HFFc6 (cell line): Measurements from ENCODE around the gene SLC4A8. TPM values are rescaled to one million over a fixed set of nuclear protein-coding genes. Genes with fewer than 3 reads are reported as not detected.

Source experiments
- DNase-seq: peaks from one replicate; pipeline ENCODE4 v3.0.0-alpha.2; 2018
- H3K27ac Mint-ChIP-seq: 2 replicates; pipeline ENCODE4 v1.8.0; 2020; ENCODE audit warnings: mild to moderate bottlenecking, mixed read lengths
- H3K27me3 Mint-ChIP-seq: 2 replicates; pipeline ENCODE4 v1.8.0; 2021; ENCODE audit warnings: mild to moderate bottlenecking, moderate library complexity, mixed read lengths; ENCODE audit not compliant: insufficient read depth
- H3K36me3 Mint-ChIP-seq: 2 replicates; pipeline ENCODE4 v1.8.0; 2021; ENCODE audit warnings: low read depth, mixed read lengths
- H3K4me1 Mint-ChIP-seq: 2 replicates; pipeline ENCODE4 v1.8.0; 2020; ENCODE audit warnings: low read depth, mixed read lengths
- H3K4me3 Mint-ChIP-seq: 2 replicates; pipeline ENCODE4 v1.8.0; 2020; ENCODE audit warnings: mild to moderate bottlenecking, moderate library complexity, mixed read lengths
- H3K9me3 Mint-ChIP-seq: 2 replicates; pipeline ENCODE4 v1.8.0; 2020; ENCODE audit warnings: mild to moderate bottlenecking, mixed read lengths
- CTCF ChIP-seq: fragments of 200-600 bp; sonication (generic); IDR thresholded peaks from 2 replicates; pipeline ENCODE4 v1.5.0; 2021; ENCODE audit warnings: antibody characterized with exemption, mild to moderate bottlenecking
- total RNA-seq, 6 experiments: library from RNA; stranded (reverse); fragmentation: NEBNext Ultra II Directional; extraction: Animal tissue kit (Norgen Biotek cat#: 25700); gene quantifications; 2 replicates in 1 of 6; 3 replicates in 5 of 6; pipeline ENCODE4 v1.2.3, GENCODE V29; 2021

SLC4A8 gene
- total RNA-seq, 6 experiments from 2014 or later: 10.2 to 21.9 (median 14.4) TPM

- Mint-ChIP-seq H3K4me3 (no peak overlapping the region), H3K4me1 (peaks cover 58% of the 10 kb centered on the region), H3K9me3 (no peaks in the 10 kb centered on the region), H3K27ac (no peak overlapping the region), H3K36me3 (no peaks in the 10 kb centered on the region), H3K27me3 (peaks cover 1% of the 10 kb centered on the region; the same call in 1 of the 2 replicates)
- no peak for DNase-seq
- no peak for TF ChIP-seq CTCF
Measured at GRCh38 chr12:51529651-51529970, 105.0 kb downstream of the SLC4A8 start.

GRCh38 chr12:51530208-51530607 is 105.6 kb downstream of the SLC4A8 start:
- H3K9me3 Mint-ChIP-seq: no peaks in the 10 kb centered on the region
- no peak overlapping the region for H3K4me3 Mint-ChIP-seq
- no peak overlapping the region for H3K27ac Mint-ChIP-seq
- peaks cover 61% of the 10 kb centered on the region for H3K4me1 Mint-ChIP-seq
- no peak for DNase-seq
- TF ChIP-seq CTCF: no peak
- peaks cover 1% of the 10 kb centered on the region; the same call in 1 of the 2 replicates for H3K27me3 Mint-ChIP-seq
- no peaks in the 10 kb centered on the region for H3K36me3 Mint-ChIP-seq

- peak overlapping the region; percentile 58; the same call in 1 of the 2 replicates for H3K27ac Mint-ChIP-seq
- no peaks in the 10 kb centered on the region for H3K9me3 Mint-ChIP-seq
- no peak for TF ChIP-seq CTCF
- H3K27me3 Mint-ChIP-seq: peaks cover 3% of the 10 kb centered on the region
- no peaks in the 10 kb centered on the region for H3K36me3 Mint-ChIP-seq
- peaks cover 61% of the 10 kb centered on the region for H3K4me1 Mint-ChIP-seq
- DNase-seq: no peak
- H3K4me3 Mint-ChIP-seq: peak overlapping the region; percentile 35; the same call in 1 of the 2 replicates
Measured at GRCh38 chr12:51531284-51531977, 106.8 kb downstream of the SLC4A8 start.

GRCh38 chr12:51531978-51532497 is 107.4 kb downstream of the SLC4A8 start:
- peak; percentile 72 for DNase-seq
- no peaks in the 10 kb centered on the region for H3K9me3 Mint-ChIP-seq
- H3K4me1 Mint-ChIP-seq: peaks cover 61% of the 10 kb centered on the region
- H3K36me3 Mint-ChIP-seq: no peaks in the 10 kb centered on the region
- peak; percentile 93 for TF ChIP-seq CTCF
- H3K4me3 Mint-ChIP-seq: peak overlapping the region; percentile 35; the same call in 1 of the 2 replicates
- H3K27ac Mint-ChIP-seq: peak overlapping the region; percentile 58
- H3K27me3 Mint-ChIP-seq: peaks cover 3% of the 10 kb centered on the region

- peak; percentile 51 for TF ChIP-seq CTCF
- DNase-seq: no peak
Measured at GRCh38 chr12:51533799-51534198, 109.2 kb downstream of the SLC4A8 start.

More at GRCh38 chr12:51533799-51534198, 109.2 kb downstream of the SLC4A8 start:
- no peaks in the 10 kb centered on the region for H3K9me3 Mint-ChIP-seq
- no peak overlapping the region for H3K4me3 Mint-ChIP-seq
- H3K4me1 Mint-ChIP-seq: peaks cover 53% of the 10 kb centered on the region
- H3K27me3 Mint-ChIP-seq: peaks cover 1% of the 10 kb centered on the region; the same call in 1 of the 2 replicates
- no peaks in the 10 kb centered on the region for H3K36me3 Mint-ChIP-seq
- H3K27ac Mint-ChIP-seq: peak overlapping the region; percentile 4; the same call in 1 of the 2 replicates
